H1 (cell line): ENCODE data around the gene SLC22A2. TPM values are rescaled to one million over a fixed set of nuclear protein-coding genes. Genes with fewer than 3 reads are reported as not detected.
A peak's percentile ranks its signal among the peaks of the same experiment; 100 is the strongest.

Experiments used
- CTCF ChIA-PET: fragments of 300-600 bp; sonication (Branson Sonifier 250); formaldehyde crosslinking; loops from one replicate; lab custom pipeline; 2021; ENCODE audit not compliant: partially characterized antibody; lab: Charles Lee
- POLR2A ChIA-PET: fragments of 300-600 bp; sonication (Branson Sonifier 250); formaldehyde crosslinking; loops from one replicate; lab custom pipeline; 2021; ENCODE audit warnings: inconsistent platforms; ENCODE audit not compliant: partially characterized antibody; lab: Charles Lee
- DNase-seq, 2 experiments: peaks; one replicate each; pipeline versions ENCODE4 v3.0.0 to v3.0.0-alpha.2; 2010 to 2022; ENCODE audit warnings: low spot score in 2 of 2, low read depth in 1 of 2, mixed read lengths in 1 of 2
- FAIRE-seq: peaks from 2 replicates; lab custom pipeline; 2011; peaks lifted over from hg19 to GRCh38; lab: Jason Lieb, UNC
- H2AFZ ChIP-seq: 2 replicates; pipeline ENCODE4 v1.8.1; 2012; ENCODE audit warnings: low read length, inconsistent platforms
- H2AK5ac ChIP-seq: 2 replicates; pipeline ENCODE4 v1.6.1; 2013; ENCODE audit warnings: low read depth, low read length
- H2BK120ac ChIP-seq: replicated peaks from 2 replicates; pipeline ENCODE3; 2013; ENCODE audit warnings: low read depth, low read length, inconsistent platforms
- H2BK12ac ChIP-seq: 2 replicates; pipeline ENCODE4 v1.6.1; 2013; ENCODE audit warnings: low read depth, low read length
- H2BK15ac ChIP-seq: 2 replicates; pipeline ENCODE4 v1.6.1; 2013; ENCODE audit warnings: low read length
- H2BK20ac ChIP-seq: 2 replicates; pipeline ENCODE4 v1.6.1; 2013; ENCODE audit warnings: low read length
- H2BK5ac ChIP-seq: 2 replicates; pipeline ENCODE4 v1.6.1; 2013; ENCODE audit warnings: low read depth, low read length
- H3K14ac ChIP-seq: 2 replicates; pipeline ENCODE4 v1.6.1; 2013; ENCODE audit warnings: inconsistent platforms; ENCODE audit not compliant: insufficient read length
- H3K18ac ChIP-seq: 2 replicates; pipeline ENCODE4 v1.6.1; 2013; ENCODE audit warnings: low read length; ENCODE audit errors: extremely low read depth
- H3K23ac ChIP-seq: 2 replicates; pipeline ENCODE4 v1.6.1; 2013; ENCODE audit warnings: inconsistent platforms; ENCODE audit not compliant: insufficient read length
- H3K23me2 ChIP-seq: 2 replicates; pipeline ENCODE4 v1.6.1; 2013; ENCODE audit warnings: low read depth, low read length
- H3K27ac ChIP-seq: 2 replicates; pipeline ENCODE4 v1.6.1; 2011; ENCODE audit warnings: low read depth, low read length, inconsistent platforms
- H3K27me3 ChIP-seq, 4 experiments: replicated peaks in 1 of 4; 1 replicate in 1 of 4; 2 replicates in 3 of 4; pipeline versions ENCODE4 v1.6.1 to v1.8.1; 2011 to 2013; ENCODE audit warnings: low read length in 3 of 4, mild to moderate bottlenecking in 3 of 4, inconsistent platforms in 2 of 4, mixed read lengths in 2 of 4, moderate library complexity in 1 of 4; ENCODE audit not compliant: control insufficient read depth in 3 of 4, insufficient read depth in 3 of 4; ENCODE audit errors: extremely low read depth in 1 of 4
- H3K36me3 ChIP-seq, 4 experiments: 2 replicates each; pipeline versions ENCODE4 v1.6.1 to v1.8.1; 2011 to 2013; ENCODE audit warnings: mild to moderate bottlenecking in 4 of 4, low read length in 3 of 4, moderate library complexity in 2 of 4, control low read depth in 1 of 4, inconsistent platforms in 1 of 4; ENCODE audit not compliant: insufficient read depth in 4 of 4, control insufficient read depth in 2 of 4
- H3K4ac ChIP-seq: replicated peaks from 2 replicates; pipeline ENCODE3; 2013; ENCODE audit warnings: low read length, low read depth, mixed read lengths, inconsistent platforms; ENCODE audit not compliant: insufficient read length
- H3K4me1 ChIP-seq, 4 experiments: replicated peaks in 1 of 4; 1 replicate in 1 of 4; 2 replicates in 3 of 4; pipeline versions ENCODE4 v1.6.1 to v1.8.1; 2011 to 2013; ENCODE audit warnings: low read length in 3 of 4, inconsistent platforms in 2 of 4, mixed read lengths in 1 of 4; ENCODE audit not compliant: insufficient read depth in 4 of 4, control insufficient read depth in 3 of 4
- H3K4me2 ChIP-seq, 2 experiments: 2 replicates each; pipeline versions ENCODE4 v1.6.1 to v1.8.1; 2011 to 2013; ENCODE audit warnings: low read depth in 2 of 2, low read length in 2 of 2, control low read depth in 1 of 2, inconsistent platforms in 1 of 2, mild to moderate bottlenecking in 1 of 2; ENCODE audit not compliant: insufficient read depth in 1 of 2
- H3K4me3 ChIP-seq, 4 experiments: fragments of 200-600, 300-600 bp in 1 of 4; sonication (generic), shearing (Covaris generic), sonication (Bioruptor Twin) in 1 of 4; 2 replicates each; pipeline versions ENCODE4 v1.5.1 to v1.8.1; 2011 to 2016; ENCODE audit warnings: low read length in 4 of 4, low read depth in 3 of 4, control low read depth in 2 of 4, inconsistent platforms in 2 of 4, mild to moderate bottlenecking in 2 of 4, mixed read lengths in 1 of 4, moderate library complexity in 1 of 4; ENCODE audit not compliant: insufficient read depth in 2 of 4; ENCODE audit errors: extremely low read depth in 1 of 4
- H3K56ac ChIP-seq: replicated peaks from 2 replicates; pipeline ENCODE3; 2013; ENCODE audit warnings: low read depth, mild to moderate bottlenecking, mixed read lengths, low read length, inconsistent platforms; ENCODE audit not compliant: insufficient read length
- H3K79me1 ChIP-seq: 2 replicates; pipeline ENCODE4 v1.6.1; 2013; ENCODE audit warnings: low read depth, low read length, control low read depth
- H3K79me2 ChIP-seq, 2 experiments: 2 replicates each; pipeline versions ENCODE4 v1.6.1 to v1.8.1; 2012 to 2013; ENCODE audit warnings: low read length in 2 of 2, mild to moderate bottlenecking in 2 of 2, inconsistent platforms in 1 of 2; ENCODE audit not compliant: insufficient read depth in 2 of 2, control insufficient read depth in 1 of 2
- H3K9ac ChIP-seq, 4 experiments: replicated peaks in 1 of 4; 1 replicate in 1 of 4; 2 replicates in 3 of 4; pipeline versions ENCODE4 v1.6.1 to v1.8.1; 2011 to 2013; ENCODE audit warnings: low read depth in 3 of 4, low read length in 3 of 4, control low read depth in 2 of 4, mild to moderate bottlenecking in 2 of 4, moderate library complexity in 2 of 4, inconsistent platforms in 1 of 4; ENCODE audit errors: extremely low read depth in 1 of 4
- H3K9me3 ChIP-seq, 2 experiments: 2 replicates each; pipeline versions ENCODE4 v1.6.1 to v1.8.1; 2012 to 2013; ENCODE audit warnings: mild to moderate bottlenecking in 2 of 2, moderate library complexity in 2 of 2, control low read depth in 1 of 2, inconsistent platforms in 1 of 2, low read depth in 1 of 2, low read length in 1 of 2, mixed read lengths in 1 of 2; ENCODE audit not compliant: insufficient read depth in 2 of 2
- H4K20me1 ChIP-seq, 2 experiments: replicated peaks in 1 of 2; 2 replicates each; pipeline versions ENCODE3 to v1.8.1; 2011 to 2013; ENCODE audit warnings: inconsistent platforms in 2 of 2, low read length in 2 of 2, mild to moderate bottlenecking in 1 of 2; ENCODE audit not compliant: insufficient read depth in 2 of 2, control insufficient read depth in 1 of 2
- H4K5ac ChIP-seq: 2 replicates; pipeline ENCODE4 v1.6.1; 2013; ENCODE audit warnings: low read length, low read depth, mixed read lengths, inconsistent platforms; ENCODE audit not compliant: insufficient read length
- H4K8ac ChIP-seq: 2 replicates; pipeline ENCODE4 v1.8.0; 2013; ENCODE audit warnings: mild to moderate bottlenecking, moderate library complexity, low read length, inconsistent platforms; ENCODE audit not compliant: insufficient read depth; ENCODE audit errors: extremely low read depth
- H4K91ac ChIP-seq: replicated peaks from 2 replicates; pipeline ENCODE3; 2013; ENCODE audit warnings: low read length, mixed read lengths, inconsistent platforms; ENCODE audit not compliant: insufficient read length
- RAD21 ChIP-seq, 2 experiments: IDR thresholded peaks in 1 of 2; conservative IDR thresholded peaks in 1 of 2; 2 replicates each; pipeline ENCODE4 v1.6.1; 2011; ENCODE audit warnings: low read depth in 2 of 2, low read length in 2 of 2, improper control_type of control experiment in 1 of 2, inconsistent platforms in 1 of 2, mild to moderate bottlenecking in 1 of 2, moderate library complexity in 1 of 2
- SRF ChIP-seq: IDR thresholded peaks from 2 replicates; pipeline ENCODE4 v1.6.1; 2011; ENCODE audit warnings: mild to moderate bottlenecking, low read depth, low read length, moderate library complexity
- ZNF274 ChIP-seq: IDR thresholded peaks from 2 replicates; pipeline ENCODE4 v1.7.0; 2012; ENCODE audit warnings: low read length, borderline replicate concordance; ENCODE audit errors: extremely low read depth
- WGBS, 2 experiments: shearing (Covaris generic) in 1 of 2; methylation state at CpG; one replicate each; pipeline versions ENCODE4 v1.1.6 to v1.1.7; 2013 to 2015; ENCODE audit warnings: low lambda C conversion rate in 2 of 2, mixed read lengths in 2 of 2, inconsistent platforms in 1 of 2, low coverage in 1 of 2, missing lambda C conversion rate in 1 of 2; ENCODE audit not compliant: insufficient replicate concordance in 2 of 2, insufficient coverage in 1 of 2, insufficient read length in 1 of 2; ENCODE audit errors: extremely low coverage in 1 of 2, missing lambda C conversion rate in 1 of 2; 5-methylcytosine and 5-hydroxymethylcytosine counted together
- polyA plus RNA-seq, 7 experiments: library from polyadenylated mRNA; depleted of rRNA in 3 of 7; stranded (reverse) in 5 of 7; unstranded in 2 of 7; fragments of >200 nt in 5 of 7; fragments of 200-250 nt in 2 of 7; gene quantifications; 1 replicate in 5 of 7; 2 replicates in 1 of 7; 4 replicates in 1 of 7; pipeline versions ENCODE4 v1.2.1 to v1.2.3, GENCODE V29; 2011 to 2013; ENCODE audit warnings: missing spikeins in 2 of 7, mixed read lengths in 2 of 7
- total RNA-seq: library from RNA; stranded (reverse); fragmentation: NEBNext Ultra II Directional; extraction: Animal tissue kit (Norgen Biotek cat#: 25700); gene quantifications from 2 replicates; pipeline ENCODE4 v1.2.1, GENCODE V29; 2021
- TF ChIP-seq, protein P1 (sequence below), 3 experiments: IDR thresholded peaks; 1 replicate in 2 of 3; 2 replicates in 1 of 3; pipeline versions ENCODE4 v1.5.1 to v1.6.1; 2011; ENCODE audit warnings: low read length in 3 of 3, mild to moderate bottlenecking in 3 of 3, inconsistent platforms in 2 of 3, low read depth in 1 of 3, moderate library complexity in 1 of 3; ENCODE audit not compliant: insufficient read depth in 1 of 3; ENCODE audit errors: control extremely low read depth in 1 of 3

Gene SLC22A2
- total and polyA plus RNA-seq, 2 of the 8 experiments (the other 6 are each of a cell fraction or from before 2014, with no cell fraction given), result 0.23 to 1.4 TPM

DNA sequence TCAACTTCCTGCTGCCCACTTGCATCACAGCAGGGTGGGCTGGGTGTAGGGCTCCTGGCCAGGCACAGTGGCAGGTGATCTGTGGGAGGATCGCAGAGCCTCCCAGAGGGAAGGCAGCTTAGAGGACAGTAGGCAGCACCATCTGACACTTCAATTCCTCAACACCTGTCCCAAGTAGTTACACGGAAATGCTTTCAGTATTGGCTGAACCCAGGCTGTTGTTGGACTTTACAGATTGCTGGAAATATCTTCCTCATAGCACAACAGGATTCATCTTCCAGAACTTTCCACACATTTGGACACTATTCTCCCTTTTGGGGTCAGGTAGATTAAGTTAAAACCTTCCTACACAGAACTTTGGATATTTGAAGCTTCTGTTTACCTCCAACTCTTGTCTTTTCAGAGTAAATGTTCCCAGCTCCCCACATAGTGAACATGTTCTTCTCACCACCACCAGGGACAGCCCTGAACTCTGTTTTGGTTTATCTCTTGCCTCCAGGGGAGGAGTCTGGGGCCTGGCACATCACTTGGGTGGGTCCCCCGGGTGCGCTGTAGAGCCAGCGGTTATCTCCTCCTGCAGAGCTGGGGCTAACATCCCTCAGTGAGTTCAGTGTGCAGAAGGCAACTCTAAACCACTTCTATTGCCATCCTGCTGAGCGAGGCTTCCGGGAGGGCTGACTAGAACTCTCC lies 3.5 kb upstream of the SLC22A2 start:
- Histone ChIP-seq H3K79me1 (no peaks in the 10 kb centered on the region), H2AFZ (no peak overlapping the region), H4K91ac (no peak overlapping the region), H3K9me3 (no peaks in the 10 kb centered on the region), H2BK120ac (no peak overlapping the region), H2BK15ac (no peak overlapping the region), H3K4ac (no peak overlapping the region), H3K56ac (no peak overlapping the region), H4K8ac (no peak overlapping the region), H4K5ac (no peak overlapping the region), H2BK20ac (peak overlapping the region; percentile 74; the same call in 1 of the 2 replicates), H2BK5ac (no peak overlapping the region), H4K20me1 (no peaks in the 10 kb centered on the region), H2BK12ac (no peak overlapping the region), H3K9ac (no peak overlapping the region), H3K36me3 (no peaks in the 10 kb centered on the region), H3K4me3 (no peak overlapping the region), H3K23ac (no peak overlapping the region), H3K23me2 (no peaks in the 10 kb centered on the region), H3K4me1 (peaks cover 0 to 17% (median 10%) of the 10 kb centered on the region in 4 experiments; a peak in 4 of 7 replicates), H3K4me2 (no peak overlapping the region), H2AK5ac (0 out of 2 replicates have a peak overlapping the region, but pooled peaks have one; percentile 19), H3K27me3 (peaks cover 0 to 3% (median 0%) of the 10 kb centered on the region in 4 experiments; a peak in 1 of 7 replicates), H3K27ac (no peak overlapping the region), H3K14ac (no peak overlapping the region), H3K18ac (no peak overlapping the region), H3K79me2 (no peaks in the 10 kb centered on the region)
- ChIA-PET CTCF (interaction anchor here (0.7 to 4.7 kb wide), 15 partner anchors 9 to 189 kb away, joined by 3 to 26 read pairs (median 5); no protein-coding TSS in a partner anchor), POLR2A (interaction anchor here (1.3 kb wide), 1 partner anchor 11 kb away, joined by 3 read pairs; no protein-coding TSS in a partner anchor)
- FAIRE-seq, result no peak
- no peak for DNase-seq
- TF ChIP-seq, protein P1, sequence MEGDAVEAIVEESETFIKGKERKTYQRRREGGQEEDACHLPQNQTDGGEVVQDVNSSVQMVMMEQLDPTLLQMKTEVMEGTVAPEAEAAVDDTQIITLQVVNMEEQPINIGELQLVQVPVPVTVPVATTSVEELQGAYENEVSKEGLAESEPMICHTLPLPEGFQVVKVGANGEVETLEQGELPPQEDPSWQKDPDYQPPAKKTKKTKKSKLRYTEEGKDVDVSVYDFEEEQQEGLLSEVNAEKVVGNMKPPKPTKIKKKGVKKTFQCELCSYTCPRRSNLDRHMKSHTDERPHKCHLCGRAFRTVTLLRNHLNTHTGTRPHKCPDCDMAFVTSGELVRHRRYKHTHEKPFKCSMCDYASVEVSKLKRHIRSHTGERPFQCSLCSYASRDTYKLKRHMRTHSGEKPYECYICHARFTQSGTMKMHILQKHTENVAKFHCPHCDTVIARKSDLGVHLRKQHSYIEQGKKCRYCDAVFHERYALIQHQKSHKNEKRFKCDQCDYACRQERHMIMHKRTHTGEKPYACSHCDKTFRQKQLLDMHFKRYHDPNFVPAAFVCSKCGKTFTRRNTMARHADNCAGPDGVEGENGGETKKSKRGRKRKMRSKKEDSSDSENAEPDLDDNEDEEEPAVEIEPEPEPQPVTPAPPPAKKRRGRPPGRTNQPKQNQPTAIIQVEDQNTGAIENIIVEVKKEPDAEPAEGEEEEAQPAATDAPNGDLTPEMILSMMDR (IDR thresholded peaks at IDR 0.05; ENCODE audit: control extremely low read depth in 1 of 3, insufficient read depth in 1 of 3, low read depth in 1 of 3, low read length in 3 of 3), result peak; percentile 7 to 51 (median 44)
- TF ChIP-seq SRF (no peak), RAD21 (IDR thresholded peaks at IDR 0.05 in 1 of 2, conservative IDR thresholded peaks at IDR 0.05 in 1 of 2; ENCODE audit: low read depth in 2 of 2, low read length in 2 of 2) (peak in 1 of 2 experiments; percentile 46; a peak in 2 of 4 replicates), ZNF274 (no peak)
- 84% methylated on average over 7 of the region's 7 CpGs; no CpG with 5 or more reads in 1 of the 2 experiments for WGBS, 2 experiments
